ENCODE data around the gene TCEA2.

TCEA2 gene

DNA sequence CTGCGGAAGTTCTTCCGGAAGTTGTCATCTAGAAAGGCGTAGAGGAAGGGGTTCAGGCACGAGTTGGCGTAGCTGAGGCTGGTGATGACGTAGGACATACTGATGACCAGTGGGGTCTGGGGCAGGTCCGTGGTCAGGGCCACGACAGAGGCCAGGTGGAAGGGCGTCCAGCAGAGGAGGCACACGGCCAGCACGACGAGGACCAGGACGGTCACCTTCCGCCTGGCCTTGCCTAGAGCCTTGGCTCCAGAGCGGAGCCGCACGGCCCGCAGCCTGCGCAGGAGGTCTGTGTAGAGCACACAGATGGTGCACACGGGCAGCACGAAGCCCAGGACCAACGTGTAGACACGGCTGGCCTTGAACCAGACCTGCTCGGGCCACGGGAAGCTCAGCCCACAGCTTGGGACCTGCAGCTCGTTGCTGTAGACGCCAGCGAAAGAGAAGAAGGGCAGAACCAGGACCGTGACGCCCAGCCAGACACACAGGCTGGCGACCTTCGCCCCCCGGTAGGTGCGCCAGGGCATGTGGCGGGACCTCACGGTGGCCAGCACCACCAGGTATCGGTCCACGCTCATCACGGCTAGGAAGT, 42.9 kb downstream of the TCEA2 start:
- DNase-seq (ENCODE audit: low read depth) = no peak
- in situ Hi-C loops (cut with HindIII; ENCODE audit: low sequenced_read_pairs) = no loop called here
- TF ChIP-seq, protein P1, sequence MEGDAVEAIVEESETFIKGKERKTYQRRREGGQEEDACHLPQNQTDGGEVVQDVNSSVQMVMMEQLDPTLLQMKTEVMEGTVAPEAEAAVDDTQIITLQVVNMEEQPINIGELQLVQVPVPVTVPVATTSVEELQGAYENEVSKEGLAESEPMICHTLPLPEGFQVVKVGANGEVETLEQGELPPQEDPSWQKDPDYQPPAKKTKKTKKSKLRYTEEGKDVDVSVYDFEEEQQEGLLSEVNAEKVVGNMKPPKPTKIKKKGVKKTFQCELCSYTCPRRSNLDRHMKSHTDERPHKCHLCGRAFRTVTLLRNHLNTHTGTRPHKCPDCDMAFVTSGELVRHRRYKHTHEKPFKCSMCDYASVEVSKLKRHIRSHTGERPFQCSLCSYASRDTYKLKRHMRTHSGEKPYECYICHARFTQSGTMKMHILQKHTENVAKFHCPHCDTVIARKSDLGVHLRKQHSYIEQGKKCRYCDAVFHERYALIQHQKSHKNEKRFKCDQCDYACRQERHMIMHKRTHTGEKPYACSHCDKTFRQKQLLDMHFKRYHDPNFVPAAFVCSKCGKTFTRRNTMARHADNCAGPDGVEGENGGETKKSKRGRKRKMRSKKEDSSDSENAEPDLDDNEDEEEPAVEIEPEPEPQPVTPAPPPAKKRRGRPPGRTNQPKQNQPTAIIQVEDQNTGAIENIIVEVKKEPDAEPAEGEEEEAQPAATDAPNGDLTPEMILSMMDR (IDR thresholded peaks at IDR 0.05; ENCODE audit: low read depth, low read length, missing control alignments) = no peak
- H3K4me3 ChIP-seq (ENCODE audit: low read depth, low read length) = no peak overlapping the region

GRCh38 chr20:64106435-64106961, 43.5 kb downstream of the TCEA2 start:
- DNase-seq (ENCODE audit: low read depth) = no peak
- H3K4me3 ChIP-seq (ENCODE audit: low read depth, low read length) = no peak overlapping the region
- in situ Hi-C loops (cut with HindIII; ENCODE audit: low sequenced_read_pairs) = no loop called here
- TF ChIP-seq, protein P1 (IDR thresholded peaks at IDR 0.05; ENCODE audit: low read depth, low read length, missing control alignments) = no peak

- H3K4me3 ChIP-seq (ENCODE audit: low read depth, low read length) = no peak within 1 kb of the TSS
- DNase-seq (ENCODE audit: low read depth) = no peak
- TF ChIP-seq, protein P1 (IDR thresholded peaks at IDR 0.05; ENCODE audit: low read depth, low read length, missing control alignments) = no peak
- in situ Hi-C loops (cut with HindIII; ENCODE audit: low sequenced_read_pairs) = no loop called here
Observed at GRCh38 chr20:64106981-64107735, 44.2 kb downstream of the TCEA2 start, which contains the start of gene NPBWR2. TSS of gene NPBWR2 (minus strand) at chr20:64107565. CDS start at chr20:64106831, 734 bp downstream.

DNA sequence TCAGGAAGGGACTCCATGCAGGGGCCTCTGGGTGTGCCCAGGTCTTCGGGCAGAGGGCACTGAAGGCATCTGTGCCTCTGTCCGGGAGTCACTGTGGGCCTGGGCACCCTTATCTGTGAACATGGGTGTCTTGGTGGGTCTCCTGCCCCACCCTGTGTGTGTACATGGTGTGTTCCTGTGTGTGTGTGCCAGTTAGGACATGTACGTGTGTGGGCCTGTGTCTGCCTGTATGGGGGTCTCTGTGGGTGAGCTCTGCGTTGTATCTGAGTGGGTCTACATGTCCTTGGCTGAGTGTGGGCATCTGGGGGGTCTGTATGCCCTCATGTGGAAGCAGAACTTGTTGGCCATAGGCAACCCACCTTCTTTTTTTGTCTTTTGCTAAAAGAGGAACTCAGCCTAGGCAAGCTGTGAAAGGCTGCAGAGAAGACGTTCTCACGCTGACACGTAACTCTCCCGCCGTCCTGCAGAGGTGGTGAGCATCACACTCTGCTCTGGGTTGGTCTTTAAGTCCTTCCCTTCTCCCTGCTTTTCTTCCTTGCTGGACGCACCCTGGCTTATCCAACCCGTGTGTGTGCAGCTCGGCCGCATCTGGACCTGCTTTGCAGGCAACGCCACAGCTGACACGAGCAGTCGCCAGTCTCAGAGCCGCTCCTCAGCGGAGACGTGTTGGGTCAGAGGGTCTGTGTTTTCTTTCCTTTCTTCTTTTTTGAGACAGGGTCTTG, 44.9 kb downstream of the TCEA2 start:
- TF ChIP-seq, protein P1 (IDR thresholded peaks at IDR 0.05; ENCODE audit: low read depth, low read length, missing control alignments) = no peak
- DNase-seq (ENCODE audit: low read depth) = no peak
- H3K4me3 ChIP-seq (ENCODE audit: low read depth, low read length) = no peak overlapping the region
- in situ Hi-C loops (cut with HindIII; ENCODE audit: low sequenced_read_pairs) = no loop called here

DNA sequence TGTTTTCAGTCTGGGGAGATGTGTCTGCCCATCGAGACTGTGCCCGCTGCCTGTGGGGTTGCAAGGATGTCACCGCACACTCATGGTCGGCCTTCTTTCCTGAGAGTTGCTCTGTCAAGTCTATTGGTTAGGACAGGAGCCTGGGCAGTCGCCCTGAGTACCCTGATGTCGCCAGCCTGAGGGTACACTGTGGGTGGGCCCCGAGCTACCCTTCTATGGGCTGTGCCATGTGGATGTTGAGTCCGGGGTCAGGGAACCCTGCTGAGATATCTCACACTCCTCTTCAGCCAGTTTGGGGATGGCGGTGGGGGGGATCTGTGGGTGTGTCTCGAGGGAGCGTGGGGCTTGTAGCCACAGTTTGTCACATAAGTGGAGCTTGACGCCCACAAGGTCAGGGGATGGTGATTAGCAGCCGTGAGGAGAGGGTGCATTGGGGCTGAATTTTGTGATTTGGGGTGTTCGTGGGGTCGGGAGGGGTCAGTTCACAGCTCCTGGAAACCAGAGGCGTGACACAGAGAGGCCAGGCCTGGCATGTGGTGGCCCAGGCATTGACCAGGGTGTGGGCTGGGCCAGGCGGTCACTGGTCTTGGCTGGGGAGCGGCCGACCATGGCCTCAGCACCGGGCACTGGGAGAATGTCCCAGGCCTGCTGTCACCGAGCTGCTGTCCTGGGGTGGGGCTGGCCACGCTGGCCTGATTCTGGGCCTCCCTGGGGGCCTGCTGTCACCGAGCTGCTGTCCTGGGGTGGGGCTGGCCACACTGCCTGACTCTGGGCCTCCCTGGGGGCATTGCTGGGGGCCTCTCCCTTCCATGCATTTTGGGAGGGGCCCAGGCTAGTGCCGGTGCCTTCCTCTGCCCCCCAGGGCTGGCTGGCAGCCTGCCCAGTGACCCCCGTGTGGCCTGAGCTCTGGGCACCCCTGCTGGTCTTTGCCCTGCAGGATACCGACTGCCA, 46.0 kb downstream of the TCEA2 start:
- no peak for DNase-seq (ENCODE audit: low read depth)
- in situ Hi-C loops (cut with HindIII; ENCODE audit: low sequenced_read_pairs) = no loop called here
- H3K4me3 ChIP-seq (ENCODE audit: low read depth, low read length) = no peak overlapping the region
- TF ChIP-seq, protein P1 (IDR thresholded peaks at IDR 0.05; ENCODE audit: low read depth, low read length, missing control alignments) = no peak
